Iris pigment epithelial cell (primary cell): ENCODE results near the gene FHIT.

Experiments
- DNase-seq: peaks from one replicate; pipeline ENCODE4 v3.0.0-alpha.2; 2011; ENCODE audit warnings: low read depth

The FHIT gene

DNA sequence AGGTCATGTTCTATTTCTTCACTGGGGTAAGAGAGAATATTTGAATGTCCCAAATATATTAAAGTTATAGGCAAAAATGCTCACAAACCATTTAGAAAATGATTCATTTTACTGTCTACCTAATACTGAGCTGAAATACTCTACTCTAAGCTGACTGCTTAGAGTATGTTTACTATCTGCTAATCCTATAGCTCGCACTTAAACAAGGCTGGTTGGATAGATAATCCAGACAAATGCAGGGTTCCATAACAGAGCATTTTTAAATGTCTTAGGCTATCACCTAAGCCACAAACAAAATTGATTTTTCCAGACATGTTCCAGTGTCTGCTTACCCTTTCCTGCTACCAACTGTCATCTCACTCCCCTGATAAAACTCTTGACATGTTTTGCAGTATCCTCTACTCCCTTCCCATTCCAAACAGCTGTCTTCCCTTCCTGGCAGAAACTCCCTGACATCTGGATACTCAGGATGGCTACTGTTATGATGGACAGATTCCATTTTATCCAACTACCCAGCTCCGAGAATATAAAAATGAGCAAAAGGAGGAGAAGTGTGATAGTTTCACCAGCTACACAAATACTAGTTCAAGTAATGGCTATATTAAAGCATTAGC lies 1034.7 kb downstream of the FHIT start:
- DNase-seq = no peak

DNA sequence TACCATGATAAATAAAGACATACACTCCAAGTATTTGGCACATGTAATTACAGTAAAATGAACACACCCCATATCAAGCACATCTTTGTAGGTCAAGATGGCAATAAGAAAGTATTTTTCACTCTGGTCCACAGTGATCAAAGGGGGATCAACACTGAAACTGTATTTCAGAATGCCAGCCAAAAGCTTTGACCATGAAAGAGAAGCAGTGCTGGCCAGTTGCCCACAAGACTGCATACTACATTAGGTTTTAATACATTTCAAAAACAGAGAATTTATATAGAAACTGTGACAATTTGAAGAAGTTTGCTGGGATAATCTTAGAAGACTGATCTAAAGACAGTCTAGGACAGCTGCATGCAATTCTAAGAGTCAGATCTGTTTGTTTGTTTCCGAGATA lies 1035.3 kb downstream of the FHIT start:
- no peak for DNase-seq

DNA sequence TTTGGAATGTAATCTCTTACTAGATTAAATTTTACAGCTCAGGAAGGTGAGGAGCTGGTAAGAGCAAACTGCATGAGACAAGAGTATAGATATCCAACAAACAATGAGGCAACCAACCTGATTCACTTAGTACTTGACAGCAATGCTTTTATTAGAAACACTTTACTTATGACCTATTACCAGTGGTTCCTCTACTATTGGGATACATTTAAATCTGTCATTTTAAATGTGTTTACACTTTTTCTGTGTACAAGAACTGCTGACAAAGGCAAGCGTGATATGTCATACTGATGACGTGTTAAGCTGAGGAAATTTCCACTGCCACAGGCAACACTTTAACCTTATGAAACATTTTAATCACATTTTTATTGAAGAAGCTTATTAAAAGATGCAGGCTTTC lies 1043.3 kb downstream of the FHIT start:
- DNase-seq = no peak

DNA sequence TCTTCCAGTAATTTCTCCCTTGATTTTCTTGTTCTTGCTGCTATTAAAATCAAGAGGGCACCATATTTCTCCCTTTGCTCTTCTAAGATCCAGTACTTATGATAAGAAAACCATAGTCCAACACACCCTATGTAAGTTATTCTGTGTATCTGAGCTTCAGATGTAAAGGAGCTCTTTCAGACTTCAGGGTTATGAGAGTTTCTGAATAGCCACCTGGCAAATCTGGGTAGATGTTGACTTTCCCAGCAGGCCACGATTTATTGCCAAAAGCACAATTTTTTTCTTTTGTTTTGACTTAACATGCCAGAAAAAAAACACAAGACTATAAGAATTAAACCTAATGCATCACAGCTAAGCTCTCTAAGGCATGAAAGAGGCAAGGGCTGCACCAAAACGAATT lies 1045.0 kb downstream of the FHIT start:
- DNase-seq = no peak

DNA sequence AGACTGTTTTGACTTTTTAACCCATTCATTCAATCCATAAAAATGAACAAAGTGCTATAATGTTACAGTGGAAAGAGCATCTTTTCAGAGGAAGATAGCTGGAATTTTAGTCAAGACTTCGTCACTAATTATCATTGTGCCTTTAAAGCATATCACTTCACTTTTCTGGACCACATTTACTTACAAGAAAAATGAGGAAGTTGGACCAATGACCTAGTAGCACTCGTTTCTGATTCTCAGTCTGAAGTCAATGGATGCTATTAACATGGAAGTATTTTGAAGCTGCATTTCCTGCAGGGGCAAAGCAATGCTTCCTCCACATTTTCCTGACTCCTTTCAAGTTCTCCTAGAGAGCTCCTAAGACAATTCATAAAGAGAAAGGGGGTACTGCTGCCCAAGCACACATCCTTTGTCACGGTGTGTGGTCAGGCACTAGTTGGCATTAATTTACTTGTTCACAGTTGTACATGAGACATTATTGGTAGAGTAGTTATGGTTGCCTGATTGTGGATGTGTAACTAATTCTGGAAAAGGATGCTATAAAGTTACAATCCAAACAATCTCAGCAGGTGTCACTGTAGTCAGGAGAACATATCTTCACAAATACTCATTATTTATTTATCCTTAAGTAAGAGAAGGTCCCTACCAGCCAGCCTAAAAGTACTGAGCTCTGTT lies 1049.1 kb downstream of the FHIT start:
- no peak for DNase-seq

DNA sequence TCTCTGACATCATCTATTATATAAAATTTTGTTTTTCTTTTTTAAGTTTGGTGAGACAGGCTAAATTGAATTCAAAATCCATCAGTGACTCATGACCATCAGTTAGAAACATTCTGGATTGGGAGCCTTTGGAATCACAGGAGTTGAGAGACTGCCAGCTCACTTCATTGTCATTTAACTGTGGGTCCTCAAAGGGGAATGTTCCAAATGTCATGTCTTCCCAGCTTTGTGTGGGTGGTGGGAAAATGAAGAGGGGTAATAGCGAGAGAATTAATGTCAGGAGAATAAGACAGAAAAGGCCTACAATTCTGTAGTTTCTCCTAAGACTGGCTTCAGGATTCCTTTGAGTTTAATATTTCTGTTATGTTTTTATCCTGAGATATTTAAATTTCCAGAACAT lies 1051.9 kb downstream of the FHIT start:
- no peak for DNase-seq

DNA sequence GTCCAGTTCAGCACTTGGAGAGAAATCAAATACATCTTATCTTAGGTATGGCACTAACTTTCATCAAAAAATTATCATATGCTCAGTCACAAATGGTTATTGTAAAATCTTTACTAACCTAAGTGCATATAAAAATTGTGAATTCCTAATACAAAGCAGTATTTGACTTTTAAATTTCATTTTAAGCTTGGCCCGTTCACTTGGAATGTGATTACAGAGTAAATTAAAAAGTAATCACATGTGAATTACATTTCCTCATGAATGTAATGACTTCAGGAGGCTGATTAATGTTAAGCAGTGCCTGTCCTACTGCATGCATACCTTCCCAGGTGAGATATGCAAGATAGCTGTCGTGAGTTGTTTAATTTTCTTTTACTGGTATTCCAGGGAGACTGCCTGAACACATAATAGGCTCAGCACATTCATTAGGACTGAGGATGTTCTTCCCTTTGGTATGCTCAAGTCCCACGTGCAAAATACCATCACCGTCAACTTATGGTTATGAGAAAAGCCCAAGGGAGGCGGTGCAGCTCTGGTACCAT lies 1053.0 kb downstream of the FHIT start:
- no peak for DNase-seq

DNA sequence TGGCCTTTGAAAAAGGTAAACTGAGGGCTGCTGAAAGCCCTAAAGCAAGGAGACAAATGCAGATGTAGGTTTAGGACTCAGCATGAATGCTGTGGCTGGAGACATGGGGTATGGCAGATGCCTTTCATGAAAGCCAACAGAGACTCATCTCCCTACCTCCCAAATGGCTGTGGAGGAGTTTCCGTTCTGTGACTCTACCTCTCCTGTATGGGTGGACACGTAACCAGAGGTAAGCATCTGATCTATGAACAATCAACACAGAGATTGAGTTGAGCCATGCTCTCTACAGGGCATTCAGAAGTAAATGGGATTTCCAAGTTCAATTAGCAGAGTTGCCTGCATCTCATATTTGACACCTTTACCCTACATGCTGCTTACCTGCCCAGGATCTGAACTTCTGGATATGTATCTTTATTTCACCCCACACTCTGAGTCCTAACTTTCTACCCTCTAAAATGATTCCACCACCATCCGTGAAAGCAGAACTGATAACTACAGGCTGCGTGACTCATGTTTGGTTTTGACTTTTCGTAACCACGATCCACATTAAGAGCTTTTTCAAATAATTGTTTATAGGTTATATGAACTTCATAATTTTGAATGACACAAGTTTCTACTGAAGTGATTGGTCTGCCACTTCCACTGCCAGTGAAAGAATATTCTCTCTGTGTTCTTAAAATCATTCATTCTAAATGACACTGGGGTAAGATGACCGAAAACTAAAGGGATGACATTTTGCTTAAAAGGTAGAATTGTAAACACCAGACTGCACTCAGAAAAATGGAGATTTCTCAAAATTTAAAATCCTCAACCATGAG lies 1058.7 kb downstream of the FHIT start:
- DNase-seq = no peak

DNA sequence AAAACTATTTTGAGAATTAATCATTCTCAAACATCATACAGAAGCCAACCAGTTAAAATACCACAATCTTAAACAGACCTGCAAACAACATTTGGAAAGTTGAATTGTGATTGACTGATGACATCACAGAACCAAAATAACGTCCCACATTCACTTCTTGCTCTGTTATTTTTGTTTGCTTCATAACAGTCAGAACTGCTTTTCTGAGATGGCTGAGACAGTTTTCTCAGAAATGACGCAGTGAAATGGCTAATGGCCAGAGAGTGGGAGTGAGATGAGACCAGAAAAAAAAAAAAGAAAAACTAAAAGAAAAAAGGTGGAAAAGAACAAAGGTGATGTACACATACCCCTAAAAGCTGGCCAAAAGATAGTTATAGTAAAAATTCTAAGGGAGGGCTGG lies 1061.2 kb downstream of the FHIT start:
- no peak for DNase-seq

DNA sequence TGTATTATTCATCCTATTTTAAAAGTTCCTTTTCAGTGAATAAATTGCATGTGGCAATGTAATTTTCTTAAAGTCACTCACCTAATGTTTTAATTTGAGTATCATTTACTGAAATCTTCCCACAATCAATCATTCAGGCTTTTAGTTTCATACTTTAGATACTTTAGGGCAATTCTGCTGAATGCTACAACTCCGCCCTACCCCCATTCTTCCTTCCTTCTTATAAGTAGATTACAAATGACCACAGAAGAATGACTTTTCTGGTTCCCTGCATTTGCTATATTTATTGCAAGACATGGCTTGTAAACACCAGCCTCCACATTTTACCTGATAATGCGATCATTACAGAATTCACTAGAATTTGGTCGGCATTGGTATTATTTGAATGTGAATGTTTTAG lies 1061.9 kb downstream of the FHIT start:
- DNase-seq = no peak

DNA sequence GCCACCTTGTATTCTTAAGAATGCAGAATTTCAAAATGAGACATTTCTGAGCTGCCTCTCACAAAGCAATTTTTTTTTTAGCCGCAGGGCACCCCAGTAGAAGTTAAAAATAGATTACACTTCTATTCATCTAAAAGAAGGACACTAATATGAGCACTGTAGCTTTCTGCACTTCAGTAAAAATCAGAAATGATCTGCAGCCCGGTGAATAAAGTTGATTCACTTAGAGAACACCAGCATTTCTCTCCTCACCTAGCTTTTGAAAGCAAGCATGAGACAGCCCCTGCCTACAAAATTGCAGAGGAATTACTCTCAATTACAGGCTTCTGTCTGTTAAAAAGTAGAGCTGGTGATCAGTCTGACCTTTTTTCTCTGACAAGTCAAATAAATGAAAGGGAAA lies 1062.4 kb downstream of the FHIT start:
- no peak for DNase-seq

DNA sequence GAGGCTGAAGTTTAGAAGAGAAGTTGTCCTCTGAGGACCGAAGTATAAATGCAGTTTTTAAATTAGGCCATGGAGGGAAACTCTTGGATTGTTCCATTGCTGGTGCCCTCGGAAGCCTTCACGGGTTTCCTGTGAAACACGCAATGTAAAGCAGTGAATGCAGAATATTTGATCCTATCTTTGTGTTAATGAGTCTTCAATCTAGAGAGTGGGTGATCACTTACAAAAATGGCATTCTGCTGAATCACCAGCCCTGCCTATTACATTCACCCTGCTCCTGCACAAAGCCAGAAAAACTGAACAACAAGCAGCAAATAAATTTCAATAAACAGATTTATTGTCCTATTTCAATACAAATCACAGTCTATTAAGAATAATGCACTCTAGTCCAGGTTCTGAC lies 1063.9 kb downstream of the FHIT start:
- DNase-seq = no peak

DNA sequence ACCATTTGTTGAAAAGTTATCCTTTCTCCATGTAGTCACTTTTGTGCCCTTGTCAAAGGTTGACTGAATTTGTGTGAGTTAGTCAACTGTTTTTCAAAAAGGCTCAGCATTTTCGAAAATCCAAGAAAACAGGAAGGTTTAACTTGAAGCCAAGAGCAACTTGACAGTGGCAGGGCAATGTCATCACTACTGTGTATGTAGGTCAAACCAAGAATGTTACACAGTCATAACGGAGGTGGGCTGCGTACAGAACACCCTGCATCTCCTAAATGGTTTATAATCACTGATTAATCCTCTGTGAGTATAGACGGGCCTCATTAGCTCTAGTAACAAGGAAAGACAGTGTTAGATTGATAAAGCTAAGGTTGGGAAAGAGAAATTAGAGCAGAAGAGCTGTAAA lies 1064.9 kb downstream of the FHIT start:
- no peak for DNase-seq

DNA sequence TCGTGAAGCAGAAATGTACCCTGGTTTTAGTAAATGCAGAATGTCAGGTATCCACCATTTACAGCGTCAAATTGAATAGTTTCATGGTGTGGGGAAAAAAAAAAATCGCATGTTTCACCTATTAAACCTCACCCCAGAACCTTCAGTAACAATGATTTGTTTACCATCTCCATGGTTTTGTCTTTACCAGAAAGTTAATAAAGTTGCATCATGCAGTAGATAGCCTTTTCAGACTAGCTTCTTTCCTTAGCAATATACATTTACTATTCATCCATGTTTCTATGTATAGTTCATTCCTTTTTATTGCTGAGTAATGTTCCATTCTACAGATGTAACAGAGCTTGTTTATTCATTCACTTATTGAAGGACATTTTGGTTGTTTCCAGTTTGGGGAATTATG lies 1066.1 kb downstream of the FHIT start:
- DNase-seq = no peak

DNA sequence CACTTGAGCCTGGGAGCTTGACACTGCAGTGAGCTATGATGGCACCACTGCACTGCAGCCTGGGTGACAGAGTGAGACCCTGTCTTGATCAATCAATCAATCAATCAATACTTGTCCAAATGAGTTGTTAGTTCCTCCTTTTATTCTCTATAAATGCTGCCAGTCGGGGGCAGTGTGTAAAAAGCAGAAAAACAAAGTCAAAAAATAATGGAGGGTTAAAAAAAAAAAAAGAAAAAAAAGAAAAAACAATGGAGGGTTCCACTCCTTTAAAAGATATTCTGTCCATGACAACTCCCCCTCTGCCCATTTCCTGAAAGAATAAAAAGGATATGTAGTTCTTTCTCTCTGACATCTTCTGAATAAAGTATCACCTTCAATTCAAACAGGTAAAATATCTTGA lies 1068.6 kb downstream of the FHIT start:
- no peak for DNase-seq

DNA sequence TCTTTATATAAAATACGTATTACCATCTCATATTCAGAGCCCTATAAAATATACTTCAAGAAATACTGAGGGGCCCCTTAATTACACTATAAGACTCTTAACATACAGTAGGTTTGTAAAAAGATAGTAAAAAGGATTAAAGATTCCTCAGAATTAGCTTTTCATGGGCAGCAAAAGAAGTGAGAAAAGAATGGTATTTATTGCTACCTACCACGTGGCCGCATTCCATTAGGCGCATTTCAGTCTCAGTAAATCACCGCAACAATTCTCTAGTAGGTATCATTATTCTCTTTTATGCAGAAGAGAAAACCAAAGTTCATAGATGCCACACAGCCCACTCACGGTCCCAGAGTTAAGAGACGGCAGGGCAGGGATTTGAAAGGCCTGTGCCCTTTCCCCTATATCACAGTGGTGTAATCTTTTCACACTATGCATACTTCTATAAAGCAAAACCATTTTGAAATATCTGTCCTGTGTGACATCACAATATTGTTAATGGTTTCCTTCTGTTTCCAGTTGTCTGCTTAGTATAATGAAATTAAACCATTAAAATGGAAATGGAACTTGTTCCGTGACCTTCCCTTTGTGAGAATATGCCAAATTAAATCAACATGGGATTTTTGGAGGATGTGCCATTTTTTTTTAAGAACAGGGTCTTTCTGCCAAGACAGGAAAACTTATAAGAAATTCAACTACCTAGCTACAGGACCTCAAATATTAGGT lies 1072.2 kb downstream of the FHIT start:
- DNase-seq = no peak

DNA sequence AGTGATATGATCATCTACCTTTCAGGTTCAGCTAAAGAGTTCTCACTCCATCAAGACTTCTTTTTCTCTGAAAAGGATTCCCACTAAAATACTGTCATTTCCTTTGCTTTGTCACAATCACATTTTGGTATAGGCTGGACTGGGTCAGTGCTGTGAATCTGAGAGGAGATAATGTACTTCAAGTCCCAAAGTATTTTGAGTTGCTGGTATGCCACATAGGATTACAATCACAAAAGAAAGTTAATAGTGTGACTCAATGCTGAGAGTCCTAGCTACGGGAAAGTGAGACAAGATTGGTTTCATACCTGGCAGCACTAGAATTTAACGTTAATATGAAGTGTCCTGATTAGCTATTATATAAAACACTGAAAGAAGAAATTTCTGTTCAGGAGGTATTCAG lies 1073.5 kb downstream of the FHIT start:
- DNase-seq = no peak

DNA sequence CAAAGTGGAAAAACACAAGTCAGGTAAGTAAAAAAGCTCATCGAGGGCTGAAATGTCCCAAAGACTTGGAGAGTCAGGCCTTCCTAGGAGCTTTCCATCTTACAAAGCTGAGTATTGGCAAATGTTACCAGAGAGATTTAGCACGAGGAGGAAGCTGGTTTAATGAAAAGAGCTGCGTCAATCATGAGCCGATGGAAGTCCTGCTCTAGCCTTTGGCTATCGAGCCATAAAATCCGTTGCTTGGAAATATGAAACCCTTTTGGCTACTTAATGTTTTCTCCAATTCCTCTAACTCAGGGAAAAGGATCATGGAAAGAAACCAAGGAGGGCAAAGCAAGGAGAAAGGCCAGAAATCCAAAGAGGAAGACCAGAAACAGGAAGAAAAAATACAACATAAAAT lies 1074.6 kb downstream of the FHIT start:
- no peak for DNase-seq

DNA sequence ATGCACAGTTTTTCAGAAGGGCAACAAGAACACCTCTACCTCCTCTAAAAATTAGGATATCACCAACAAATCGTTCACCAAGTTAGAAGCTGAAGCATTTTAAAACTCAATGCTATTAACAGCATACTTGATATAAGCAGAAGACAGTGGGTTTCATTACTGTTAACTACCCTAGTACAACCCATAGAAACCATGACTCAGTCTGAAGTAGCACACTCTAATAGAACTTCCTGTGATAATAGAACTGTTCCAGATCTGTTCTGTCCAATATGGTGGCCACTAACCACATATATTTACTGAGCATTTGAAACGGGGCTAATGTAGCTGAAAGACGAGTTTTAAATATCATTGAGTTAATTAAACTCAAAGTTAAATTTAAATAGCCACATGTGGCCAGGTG lies 1075.6 kb downstream of the FHIT start:
- DNase-seq = no peak

DNA sequence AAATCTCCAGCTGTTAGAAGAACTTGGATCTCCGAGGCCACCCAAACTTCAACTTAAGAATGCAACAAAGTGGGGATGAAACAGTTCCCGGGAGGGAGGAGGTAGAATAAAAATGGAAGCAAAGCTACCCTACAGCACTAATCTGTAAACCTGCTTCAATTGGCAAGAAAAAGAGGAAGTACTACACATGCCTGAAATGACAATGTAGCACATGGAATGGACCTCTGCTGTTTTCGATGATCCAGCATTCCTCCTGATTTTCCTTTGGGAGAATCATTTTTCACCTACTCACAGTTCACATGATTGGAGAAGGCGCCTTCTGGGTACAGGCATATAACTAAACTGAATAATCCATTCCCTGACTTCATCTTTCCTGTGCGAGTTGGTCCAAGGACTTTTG lies 1081.5 kb downstream of the FHIT start:
- no peak for DNase-seq

DNA sequence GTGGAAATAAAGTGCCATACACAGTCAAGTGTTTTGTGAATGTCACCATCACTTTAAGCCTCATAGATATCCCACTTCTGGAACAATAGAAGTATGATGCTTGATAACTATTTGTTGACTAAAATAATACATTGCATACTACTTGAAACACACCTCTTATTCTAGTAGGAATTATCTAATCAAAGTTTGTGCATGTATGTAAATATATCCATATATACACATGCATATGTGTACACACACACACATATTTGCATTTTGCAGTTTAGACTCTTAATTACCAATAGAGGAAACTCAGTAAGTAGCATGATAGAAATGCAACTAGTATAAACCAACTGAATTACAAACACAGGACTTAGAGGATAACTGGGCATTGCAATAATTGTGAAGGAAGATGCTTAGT lies 1084.1 kb downstream of the FHIT start:
- no peak for DNase-seq
